Caco-2 (cell line): ENCODE results near the gene TRPM6. TPM values are rescaled to one million over a fixed set of nuclear protein-coding genes. Genes with fewer than 3 reads are reported as not detected.
"Not testable (repeated sequence)": the region's sequence is repeated elsewhere in the genome, so short reads cannot be mapped to it uniquely, and the experiment has no call there.

Experiments
- BruUV-seq: library from RNA; stranded (reverse); fragments of 400-500 nt; replicated peaks from 2 replicates; lab custom pipeline; 2021; lab: Mats Ljungman, UMichigan
- CTCF ChIA-PET: fragments of 300-600 bp; sonication (Branson Sonifier 250); formaldehyde crosslinking; loops from one replicate; lab custom pipeline; 2022; ENCODE audit warnings: antibody characterized with exemption; lab: Charles Lee
- POLR2A ChIA-PET: fragments of 300-600 bp; sonication (Branson Sonifier 250); formaldehyde crosslinking; loops from one replicate; lab custom pipeline; 2022; ENCODE audit warnings: antibody characterized with exemption; lab: Charles Lee
- DNase-seq, 2 experiments: peaks; one replicate each; pipeline versions ENCODE4 v3.0.0 to v3.0.0-alpha.2; 2020 to 2022
- H3K27me3 ChIP-seq: replicated peaks from 2 replicates; pipeline ENCODE4 v1.6.0; 2011; ENCODE audit warnings: low read length; ENCODE audit not compliant: control insufficient read depth, insufficient read depth
- H3K36me3 ChIP-seq: 2 replicates; pipeline ENCODE4 v1.5.1; 2011; ENCODE audit warnings: low read length; ENCODE audit not compliant: control insufficient read depth, insufficient read depth
- H3K4me1 ChIP-seq: fragments of 250-450 bp; sonication (Bioruptor Pico); 2 replicates; pipeline ENCODE4 v1.5.1; 2020; ENCODE audit warnings: mild to moderate bottlenecking
- H3K4me3 ChIP-seq: 2 replicates; pipeline ENCODE4 v1.5.1; 2011; ENCODE audit warnings: low read depth, mild to moderate bottlenecking, control low read depth, low read length
- H3K9me3 ChIP-seq: fragments of 250-450 bp; sonication (Bioruptor Pico); 2 replicates; pipeline ENCODE4 v1.5.1; 2020; ENCODE audit warnings: mild to moderate bottlenecking, moderate library complexity
- H3K27ac Mint-ChIP-seq: one replicate; pipeline ENCODE4 v1.8.0; 2022; ENCODE audit warnings: mixed read lengths; ENCODE audit not compliant: unreplicated experiment
- H3K27me3 Mint-ChIP-seq: one replicate; pipeline ENCODE4 v1.8.0; 2022; ENCODE audit warnings: mixed read lengths; ENCODE audit not compliant: insufficient read depth, unreplicated experiment
- H3K36me3 Mint-ChIP-seq: one replicate; pipeline ENCODE4 v1.8.0; 2022; ENCODE audit warnings: mild to moderate bottlenecking, mixed read lengths; ENCODE audit not compliant: insufficient read depth, unreplicated experiment
- H3K4me1 Mint-ChIP-seq: one replicate; pipeline ENCODE4 v1.8.0; 2022; ENCODE audit warnings: low read depth, mixed read lengths; ENCODE audit not compliant: unreplicated experiment
- H3K4me3 Mint-ChIP-seq: one replicate; pipeline ENCODE4 v1.8.0; 2022; ENCODE audit warnings: mild to moderate bottlenecking, moderate library complexity, mixed read lengths; ENCODE audit not compliant: unreplicated experiment
- H3K9me3 Mint-ChIP-seq: one replicate; pipeline ENCODE4 v1.8.0; 2022; ENCODE audit warnings: mixed read lengths; ENCODE audit not compliant: unreplicated experiment
- CTCF ChIP-seq, 2 experiments: fragments of 200-600 bp in 1 of 2; IDR thresholded peaks; 1 replicate in 1 of 2; 2 replicates in 1 of 2; pipeline versions ENCODE4 v1.5.1 to v1.8.0; 2011 to 2022; ENCODE audit warnings: antibody characterized with exemption in 1 of 2, control low read depth in 1 of 2, inconsistent platforms in 1 of 2, low read depth in 1 of 2, low read length in 1 of 2, mild to moderate bottlenecking in 1 of 2, moderate library complexity in 1 of 2; ENCODE audit not compliant: insufficient read depth in 1 of 2, severe bottlenecking in 1 of 2, unreplicated experiment in 1 of 2
- intact Hi-C: fragments of 100-400 bp; cut with micrococcal nuclease; formaldehyde crosslinking; loops from one replicate; pipeline ENCODE4 v1.10.0; 2022; ENCODE audit not compliant: unreplicated experiment
- total RNA-seq: library from RNA; stranded (reverse); gene quantifications from 2 replicates; pipeline ENCODE4 v1.2.3, GENCODE V29; 2022

The TRPM6 gene
- total RNA-seq, 1 experiment from 2014 or later: 5.0 TPM

GRCh38 chr9:74855072-74855471, 32.6 kb downstream of the TRPM6 start:
- intact Hi-C loops: no loop called here
- H3K27ac Mint-ChIP-seq: no peak overlapping the region
- DNase-seq: no peak

GRCh38 chr9:74853024-74853423, 34.7 kb downstream of the TRPM6 start:
- H3K27me3 Mint-ChIP-seq, intact Hi-C loops, POLR2A ChIA-PET, H3K4me3 ChIP-seq, H3K4me1 ChIP-seq, H3K4me3 Mint-ChIP-seq, H3K9me3 ChIP-seq, H3K36me3 Mint-ChIP-seq, DNase-seq, H3K9me3 Mint-ChIP-seq, BruUV-seq, H3K27ac Mint-ChIP-seq, CTCF ChIA-PET, H3K4me1 Mint-ChIP-seq, H3K36me3 ChIP-seq, H3K27me3 ChIP-seq: not testable (repeated sequence)

More at GRCh38 chr9:74855072-74855471, 32.6 kb downstream of the TRPM6 start:
- no peaks in the 10 kb centered on the region for H3K4me1 ChIP-seq
- no peaks in the 10 kb centered on the region for H3K4me1 Mint-ChIP-seq
- BruUV-seq: no TSS peak
- ChIA-PET POLR2A (no interaction called here), CTCF (no interaction called here)
- no peaks in the 10 kb centered on the region for H3K27me3 ChIP-seq
- H3K9me3 ChIP-seq: no peaks in the 10 kb centered on the region
- peaks cover 5% of the 10 kb centered on the region for H3K36me3 Mint-ChIP-seq
- no peak overlapping the region for H3K4me3 Mint-ChIP-seq
- H3K27me3 Mint-ChIP-seq: no peaks in the 10 kb centered on the region
- no peaks in the 10 kb centered on the region for H3K36me3 ChIP-seq
- TF ChIP-seq CTCF (IDR thresholded peaks at IDR 0.05; ENCODE audit: insufficient read depth in 1 of 2, low read depth in 1 of 2, low read length in 1 of 2, severe bottlenecking in 1 of 2, unreplicated experiment in 1 of 2): no peak
- no peaks in the 10 kb centered on the region for H3K9me3 Mint-ChIP-seq
- H3K4me3 ChIP-seq: no peak overlapping the region

- intact Hi-C loops: no loop called here
- BruUV-seq: no TSS peak
- Histone ChIP-seq H3K36me3 (no peaks in the 10 kb centered on the region), H3K4me3 (no peak overlapping the region), H3K27me3 (no peaks in the 10 kb centered on the region), H3K4me1 (no peaks in the 10 kb centered on the region), H3K9me3 (no peaks in the 10 kb centered on the region)
- no peaks in the 10 kb centered on the region for H3K9me3 Mint-ChIP-seq
- ChIA-PET POLR2A (no interaction called here), CTCF (no interaction called here)
- no peak for TF ChIP-seq CTCF (IDR thresholded peaks at IDR 0.05; ENCODE audit: insufficient read depth in 1 of 2, low read depth in 1 of 2, low read length in 1 of 2, severe bottlenecking in 1 of 2, unreplicated experiment in 1 of 2)
- DNase-seq: no peak
- H3K4me3 Mint-ChIP-seq: no peak overlapping the region
- H3K27me3 Mint-ChIP-seq: no peaks in the 10 kb centered on the region
- H3K27ac Mint-ChIP-seq: no peak overlapping the region
- H3K4me1 Mint-ChIP-seq: no peaks in the 10 kb centered on the region
- H3K36me3 Mint-ChIP-seq: no peaks in the 10 kb centered on the region
Observed at GRCh38 chr9:74848153-74848525, 39.6 kb downstream of the TRPM6 start.
